GM18520 (cell line): ENCODE results near the gene RAF1.
"Not testable (repeated sequence)": the region's sequence is repeated elsewhere in the genome, so short reads cannot be mapped to it uniquely, and the experiment has no call there.

Experiments
- ATAC-seq: cut with Tn5 transposase; IDR thresholded peaks from one replicate; pipeline ENCODE4 v1.9.1; 2021; ENCODE audit not compliant: unreplicated experiment

RAF1 gene

DNA sequence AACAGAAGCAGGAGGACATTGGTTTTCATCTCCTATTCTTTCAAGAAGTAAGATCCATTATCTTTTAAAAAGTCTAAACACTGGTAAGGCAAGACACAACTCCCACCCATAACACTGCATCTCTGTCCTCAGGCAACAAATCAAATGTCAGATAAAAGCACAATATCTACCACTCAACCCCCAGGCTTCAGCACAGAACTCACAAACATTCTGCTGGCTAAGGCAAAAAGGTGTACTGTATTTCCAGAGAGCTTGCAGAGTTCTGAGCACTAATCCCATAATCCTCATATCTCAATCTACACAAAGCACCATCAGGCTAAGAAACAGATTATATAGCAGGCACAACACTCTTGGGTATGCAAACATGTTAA is 20.9 kb downstream of the RAF1 start:
- ATAC-seq: no peak

GRCh38 chr3:12640853-12641252 is 23.1 kb downstream of the RAF1 start:
- not testable (repeated sequence) for ATAC-seq

DNA sequence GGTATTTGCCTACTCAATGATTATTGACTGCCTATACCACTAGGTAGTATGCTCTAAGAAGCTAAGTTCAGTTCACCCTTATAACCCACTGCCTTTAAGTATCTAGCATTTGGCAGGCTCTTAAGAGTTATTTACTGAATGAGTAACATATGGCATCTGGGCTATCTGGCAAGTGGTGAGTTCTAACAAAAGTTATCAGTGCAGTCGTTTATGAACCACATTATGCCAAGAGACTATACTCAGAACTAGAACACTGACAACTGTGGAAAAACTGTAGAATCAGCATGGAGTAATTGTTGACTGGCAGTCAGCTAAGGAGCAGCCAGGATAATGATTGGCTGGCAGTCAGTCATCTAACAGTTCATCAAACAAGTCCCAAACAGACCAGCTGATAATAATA is 25.8 kb downstream of the RAF1 start:
- no peak for ATAC-seq

- ATAC-seq: no peak
Observed at GRCh38 chr3:12633108-12633507, 30.8 kb downstream of the RAF1 start.

DNA sequence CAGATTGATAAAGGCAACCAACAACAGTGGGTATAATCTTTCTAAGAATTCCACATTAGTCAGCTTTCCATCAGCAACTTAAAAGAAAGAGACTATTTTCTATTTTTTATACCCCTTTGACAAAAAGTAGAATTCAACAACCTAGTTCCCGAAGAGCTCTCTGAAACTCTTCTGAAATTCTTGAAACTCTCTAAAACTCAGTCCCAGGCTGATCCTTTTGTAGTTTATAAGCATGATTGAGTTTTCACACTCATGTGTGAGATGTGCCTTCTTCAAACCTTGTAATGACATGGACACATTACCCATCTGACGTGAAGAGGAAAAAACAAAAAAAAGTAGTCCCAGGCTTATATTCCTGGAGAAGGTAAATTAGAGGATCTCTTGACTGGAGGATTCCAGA is 31.4 kb downstream of the RAF1 start:
- no peak for ATAC-seq

DNA sequence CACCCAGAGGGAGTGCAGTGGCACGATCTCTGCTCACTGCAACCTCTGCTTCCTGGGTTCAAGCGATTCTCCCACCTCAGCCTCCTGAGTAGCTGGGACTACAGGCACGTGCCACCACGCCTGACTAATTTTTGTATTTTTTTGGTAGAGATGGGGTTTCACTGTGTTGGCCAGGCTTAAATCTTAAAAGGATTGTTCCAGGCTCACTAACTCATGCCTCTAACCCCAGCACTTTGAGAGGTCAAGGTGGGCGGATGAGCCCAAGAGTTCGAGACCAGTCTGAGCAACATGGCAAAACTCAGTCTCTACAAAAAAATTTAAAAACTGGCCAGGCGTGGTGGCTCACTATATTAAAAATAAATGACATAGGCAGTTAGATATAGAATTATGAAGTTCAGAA is 33.1 kb downstream of the RAF1 start:
- not testable (repeated sequence) for ATAC-seq

GRCh38 chr3:12630292-12630691 is 33.6 kb downstream of the RAF1 start:
- ATAC-seq: no peak

DNA sequence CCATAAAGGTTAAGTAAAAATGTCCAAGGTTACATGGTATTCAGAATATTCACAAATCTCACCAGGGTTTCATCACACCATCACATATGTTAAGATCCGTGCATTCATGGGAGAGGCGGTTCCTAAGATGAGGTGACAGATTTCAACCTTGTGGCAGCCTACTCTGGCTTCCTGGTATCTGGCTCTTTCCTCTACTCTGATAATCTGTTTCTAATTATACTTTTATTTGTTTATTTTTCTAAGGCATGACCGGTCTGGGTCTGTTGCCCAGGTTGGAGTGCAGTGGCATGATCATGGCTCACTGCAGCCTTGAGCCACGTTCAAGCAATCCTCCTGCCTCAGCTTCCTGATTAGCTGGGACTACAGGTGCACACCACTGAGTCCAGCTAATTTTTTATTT is 34.4 kb downstream of the RAF1 start:
- no peak for ATAC-seq

GRCh38 chr3:12628813-12629212 is 35.1 kb downstream of the RAF1 start:
- ATAC-seq: no peak

GRCh38 chr3:12627370-12627769 is 36.5 kb downstream of the RAF1 start:
- no peak for ATAC-seq

DNA sequence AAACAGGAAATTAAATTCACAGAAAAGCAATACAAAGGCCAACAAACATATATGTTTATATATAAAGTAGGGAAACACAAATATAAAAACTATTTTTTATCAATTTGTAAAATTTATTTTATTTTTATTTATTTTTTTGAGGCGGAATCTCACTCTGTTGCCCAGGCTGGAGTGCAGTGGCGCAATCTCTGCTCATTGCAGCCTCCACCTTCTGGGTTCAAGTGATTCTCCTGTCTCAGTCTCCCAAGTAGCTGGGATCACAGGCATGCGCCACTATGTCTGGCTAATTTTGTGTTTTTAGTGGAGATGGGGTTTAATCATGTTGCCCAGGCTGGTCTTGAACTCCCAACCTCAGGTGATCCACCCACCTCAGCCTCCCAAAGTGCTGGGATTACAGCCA is 39.0 kb downstream of the RAF1 start:
- ATAC-seq: not testable (repeated sequence)

GRCh38 chr3:12624056-12624455 is 39.9 kb downstream of the RAF1 start:
- no peak for ATAC-seq

DNA sequence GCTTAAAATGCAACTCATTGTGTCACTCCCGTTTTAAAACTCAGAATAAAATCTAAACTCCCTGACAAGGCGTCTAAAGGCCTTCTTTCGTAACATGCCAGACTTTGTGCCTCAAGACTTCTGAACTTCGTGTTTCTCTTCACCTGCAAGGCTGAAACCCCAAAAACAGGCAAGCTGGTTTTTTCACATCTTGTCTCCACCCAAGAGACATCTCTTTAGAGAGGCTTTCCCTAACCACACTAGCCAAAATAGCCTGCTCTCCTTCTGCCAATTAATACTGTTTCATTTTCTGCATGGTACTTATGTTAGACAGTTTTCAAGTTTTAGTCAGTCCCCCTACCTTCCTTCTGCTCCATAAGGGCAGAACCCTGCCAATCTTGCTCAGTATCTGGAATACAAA is 41.6 kb downstream of the RAF1 start:
- no peak for ATAC-seq

DNA sequence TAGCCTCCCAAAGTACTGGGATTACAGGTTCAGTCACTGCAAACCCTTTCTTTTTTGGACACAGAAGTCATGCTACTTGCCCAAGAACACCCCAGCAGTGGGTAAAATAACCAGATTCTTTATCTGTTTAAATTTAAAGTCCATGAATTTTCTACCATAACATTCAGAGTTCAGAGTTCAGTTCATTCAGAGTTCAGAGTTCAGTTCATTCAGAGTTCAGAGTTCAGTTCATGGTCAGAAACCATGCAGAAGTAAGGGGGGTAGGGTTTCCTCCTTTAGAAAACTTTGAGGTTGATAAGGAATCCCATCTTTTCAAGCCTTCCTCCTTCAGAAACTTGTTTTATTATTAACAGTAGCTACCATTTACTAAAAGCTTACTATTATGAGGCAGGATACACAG is 43.2 kb downstream of the RAF1 start:
- ATAC-seq: no peak

GRCh38 chr3:12620305-12620704 is 43.6 kb downstream of the RAF1 start:
- ATAC-seq: no peak

GRCh38 chr3:12618426-12618825 is 45.5 kb downstream of the RAF1 start:
- no peak for ATAC-seq

GRCh38 chr3:12615266-12615665 is 48.7 kb downstream of the RAF1 start:
- ATAC-seq: no peak

GRCh38 chr3:12613250-12613649 is 50.7 kb downstream of the RAF1 start:
- ATAC-seq: no peak

GRCh38 chr3:12612514-12613226 is 51.2 kb downstream of the RAF1 start:
- ATAC-seq: no peak

DNA sequence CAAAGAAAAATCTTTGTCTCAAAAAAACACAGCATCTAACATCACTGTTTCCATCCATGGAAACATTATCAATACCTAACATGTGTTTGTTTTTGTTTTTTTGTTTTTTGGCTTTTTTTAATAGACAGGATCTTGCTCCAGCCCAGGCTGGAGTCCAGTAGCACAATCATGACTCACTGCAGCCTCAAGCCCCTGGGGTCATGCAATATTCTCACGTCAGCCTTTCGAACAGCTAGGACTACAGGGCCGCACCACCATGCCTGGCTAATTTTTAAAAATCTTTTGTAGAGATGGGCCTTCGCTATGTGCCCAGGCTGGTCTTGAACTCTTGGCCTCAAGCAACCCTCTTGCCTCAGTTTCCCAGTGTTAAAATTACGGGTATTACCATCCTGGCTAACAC is 52.8 kb downstream of the RAF1 start:
- no peak for ATAC-seq

DNA sequence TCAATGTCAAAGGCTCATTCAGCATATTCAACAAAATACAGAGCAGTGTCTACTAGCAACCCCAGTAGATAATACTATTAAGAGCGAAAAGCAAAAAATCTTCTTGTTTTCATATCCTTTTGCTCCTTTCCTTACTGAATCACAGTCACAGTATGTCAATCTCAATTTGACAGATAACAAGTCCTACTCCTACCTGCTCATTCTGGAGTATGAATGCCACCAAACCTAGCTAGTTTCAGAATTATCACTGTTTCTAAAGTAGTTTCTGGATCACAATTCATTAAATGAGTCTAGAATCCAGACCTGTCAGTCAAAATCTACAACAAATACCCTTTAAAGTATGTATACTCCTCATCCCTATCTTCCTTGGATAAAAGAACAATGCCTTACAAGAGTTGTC is 55.5 kb downstream of the RAF1 start:
- ATAC-seq: no peak

- no peak for ATAC-seq
Observed at GRCh38 chr3:12603969-12604368, 59.9 kb downstream of the RAF1 start.

DNA sequence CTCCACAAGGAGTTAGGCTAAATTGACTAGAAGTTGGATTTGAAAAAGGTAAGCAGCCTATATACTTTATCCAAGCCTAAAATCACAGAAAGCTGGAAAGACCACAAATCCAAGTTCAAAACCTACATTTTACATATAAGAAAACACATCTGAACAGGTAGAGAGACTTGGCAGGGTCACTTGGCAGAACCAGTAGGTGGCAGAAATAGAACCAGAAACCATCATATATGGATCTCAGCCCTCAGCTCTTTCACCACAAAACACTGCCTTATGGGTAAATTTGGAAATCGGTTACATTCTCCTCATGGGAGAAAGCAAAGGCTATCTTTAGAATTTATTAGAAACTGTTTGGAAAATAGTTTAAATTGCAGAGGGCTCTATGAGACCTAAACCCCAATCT is 62.8 kb downstream of the RAF1 start:
- no peak for ATAC-seq
